ENCODE measurements around the gene PPP1R3A.

PPP1R3A gene

DNA sequence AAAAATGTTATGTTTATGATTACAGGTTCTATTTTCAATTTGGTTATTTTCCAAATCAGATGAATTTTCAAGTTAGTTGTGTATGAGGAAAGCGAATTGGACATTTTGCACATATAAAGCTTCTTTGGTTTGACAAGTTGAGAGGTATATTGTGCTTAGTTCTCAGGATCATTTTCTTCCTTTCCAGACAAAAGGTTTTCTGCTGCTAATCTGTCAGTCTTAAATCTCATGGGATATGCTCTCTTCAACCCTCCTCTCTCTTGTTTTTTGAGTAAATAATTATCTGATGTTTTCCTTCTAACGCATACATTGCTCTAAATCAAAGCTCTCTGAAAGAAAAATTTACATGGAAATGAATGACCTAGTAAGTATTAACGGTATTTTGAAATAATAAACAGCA is 77.9 kb downstream of the PPP1R3A start:
- H3K4me2 ChIP-seq (ENCODE audit: low read length) = no peak overlapping the region
- no peaks in the 10 kb centered on the region for H3F3A ChIP-seq (ENCODE audit: insufficient read depth, low read length)
- H3K36me3 ChIP-seq (ENCODE audit: insufficient read depth, low read length) = no peaks in the 10 kb centered on the region
- no peaks in the 10 kb centered on the region for H3K9me2 ChIP-seq (ENCODE audit: low read depth, low read length)
- no peak overlapping the region for H2AFZ ChIP-seq (ENCODE audit: low read length)
- H3K9ac ChIP-seq (ENCODE audit: low read length) = no peak overlapping the region
- no peaks in the 10 kb centered on the region for H3K9me3 ChIP-seq (ENCODE audit: low read length)
- H4K20me1 ChIP-seq (ENCODE audit: insufficient read depth, low read length) = no peaks in the 10 kb centered on the region
- no peaks in the 10 kb centered on the region for H3K4me1 ChIP-seq (ENCODE audit: insufficient read depth, low read length, severe bottlenecking)
- H3K27ac ChIP-seq (ENCODE audit: low read depth, low read length, poor library complexity, severe bottlenecking) = no peak overlapping the region
- H3K79me2 ChIP-seq (ENCODE audit: insufficient read depth, low read length) = no peaks in the 10 kb centered on the region
- no peak overlapping the region for H3K4me3 ChIP-seq (ENCODE audit: low read depth, low read length, poor library complexity, severe bottlenecking)
- TF ChIP-seq EZH2 (IDR thresholded peaks at IDR 0.05; ENCODE audit: borderline replicate concordance, low read length) = no peak
- TF ChIP-seq, protein P1, sequence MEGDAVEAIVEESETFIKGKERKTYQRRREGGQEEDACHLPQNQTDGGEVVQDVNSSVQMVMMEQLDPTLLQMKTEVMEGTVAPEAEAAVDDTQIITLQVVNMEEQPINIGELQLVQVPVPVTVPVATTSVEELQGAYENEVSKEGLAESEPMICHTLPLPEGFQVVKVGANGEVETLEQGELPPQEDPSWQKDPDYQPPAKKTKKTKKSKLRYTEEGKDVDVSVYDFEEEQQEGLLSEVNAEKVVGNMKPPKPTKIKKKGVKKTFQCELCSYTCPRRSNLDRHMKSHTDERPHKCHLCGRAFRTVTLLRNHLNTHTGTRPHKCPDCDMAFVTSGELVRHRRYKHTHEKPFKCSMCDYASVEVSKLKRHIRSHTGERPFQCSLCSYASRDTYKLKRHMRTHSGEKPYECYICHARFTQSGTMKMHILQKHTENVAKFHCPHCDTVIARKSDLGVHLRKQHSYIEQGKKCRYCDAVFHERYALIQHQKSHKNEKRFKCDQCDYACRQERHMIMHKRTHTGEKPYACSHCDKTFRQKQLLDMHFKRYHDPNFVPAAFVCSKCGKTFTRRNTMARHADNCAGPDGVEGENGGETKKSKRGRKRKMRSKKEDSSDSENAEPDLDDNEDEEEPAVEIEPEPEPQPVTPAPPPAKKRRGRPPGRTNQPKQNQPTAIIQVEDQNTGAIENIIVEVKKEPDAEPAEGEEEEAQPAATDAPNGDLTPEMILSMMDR (IDR thresholded peaks at IDR 0.05; ENCODE audit: low read length) = no peak
- no peaks in the 10 kb centered on the region for H3K27me3 ChIP-seq (ENCODE audit: insufficient read depth, low read length)

DNA sequence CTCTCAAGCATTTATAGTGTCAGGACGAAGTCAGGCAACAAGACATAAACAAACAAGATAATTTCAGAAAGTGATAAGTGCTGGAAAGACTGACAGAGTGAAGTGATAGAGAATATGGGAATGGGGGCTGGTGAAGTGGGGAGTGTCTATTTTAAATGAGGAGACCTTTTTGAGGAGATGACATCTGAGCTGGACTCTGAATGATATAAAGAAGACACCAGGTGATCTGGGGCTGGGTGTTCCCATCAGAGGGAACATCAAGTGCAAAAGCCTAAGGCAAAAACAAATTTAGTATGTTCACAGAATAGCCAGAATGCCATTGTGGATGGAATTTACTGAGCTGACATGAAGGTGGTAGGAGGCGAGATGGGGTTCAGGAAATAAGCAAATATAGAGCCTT is 83.4 kb downstream of the PPP1R3A start:
- H3K4me2 ChIP-seq (ENCODE audit: low read length) = no peak overlapping the region
- H3K4me3 ChIP-seq (ENCODE audit: low read depth, low read length, poor library complexity, severe bottlenecking) = no peak overlapping the region
- no peaks in the 10 kb centered on the region for H3K27me3 ChIP-seq (ENCODE audit: insufficient read depth, low read length)
- H3K79me2 ChIP-seq (ENCODE audit: insufficient read depth, low read length) = no peaks in the 10 kb centered on the region
- TF ChIP-seq, protein P1 (IDR thresholded peaks at IDR 0.05; ENCODE audit: low read length) = no peak
- TF ChIP-seq EZH2 (IDR thresholded peaks at IDR 0.05; ENCODE audit: borderline replicate concordance, low read length) = no peak
- H4K20me1 ChIP-seq (ENCODE audit: insufficient read depth, low read length) = no peaks in the 10 kb centered on the region
- no peak overlapping the region for H2AFZ ChIP-seq (ENCODE audit: low read length)
- no peak overlapping the region for H3K9ac ChIP-seq (ENCODE audit: low read length)
- no peaks in the 10 kb centered on the region for H3K36me3 ChIP-seq (ENCODE audit: insufficient read depth, low read length)
- H3K9me2 ChIP-seq (ENCODE audit: low read depth, low read length) = no peaks in the 10 kb centered on the region
- no peak overlapping the region for H3K27ac ChIP-seq (ENCODE audit: low read depth, low read length, poor library complexity, severe bottlenecking)
- H3F3A ChIP-seq (ENCODE audit: insufficient read depth, low read length) = no peaks in the 10 kb centered on the region
- H3K4me1 ChIP-seq (ENCODE audit: insufficient read depth, low read length, severe bottlenecking) = no peaks in the 10 kb centered on the region
- no peaks in the 10 kb centered on the region for H3K9me3 ChIP-seq (ENCODE audit: low read length)

DNA sequence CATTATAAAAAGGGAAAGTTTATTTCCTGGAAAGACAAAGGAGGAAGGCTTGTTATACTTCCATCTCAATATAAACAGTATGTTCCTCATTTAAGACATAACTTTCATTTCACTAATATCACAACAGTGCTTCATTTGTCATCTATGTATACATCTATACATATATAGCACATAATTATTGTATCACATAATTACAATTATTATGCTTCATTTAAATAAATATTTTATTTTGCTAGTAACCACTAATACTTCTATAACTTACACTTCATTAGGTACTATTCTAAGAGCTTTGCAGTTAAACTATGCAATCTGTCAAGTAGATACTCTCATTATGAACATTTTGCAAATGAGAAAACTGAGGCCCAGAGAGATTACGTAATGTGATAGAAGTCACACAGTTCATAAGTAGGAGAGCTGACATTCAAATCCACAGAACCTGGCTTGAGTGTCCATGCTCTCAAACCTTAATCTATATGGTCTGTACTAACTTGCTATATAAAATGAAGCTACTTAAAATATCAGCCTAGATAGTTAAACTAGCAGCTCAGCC is 86.5 kb downstream of the PPP1R3A start:
- no peaks in the 10 kb centered on the region for H4K20me1 ChIP-seq (ENCODE audit: insufficient read depth, low read length)
- H2AFZ ChIP-seq (ENCODE audit: low read length) = no peak overlapping the region
- H3K27ac ChIP-seq (ENCODE audit: low read depth, low read length, poor library complexity, severe bottlenecking) = no peak overlapping the region
- TF ChIP-seq, protein P1 (IDR thresholded peaks at IDR 0.05; ENCODE audit: low read length) = no peak
- TF ChIP-seq EZH2 (IDR thresholded peaks at IDR 0.05; ENCODE audit: borderline replicate concordance, low read length) = no peak
- no peak overlapping the region for H3K9ac ChIP-seq (ENCODE audit: low read length)
- no peaks in the 10 kb centered on the region for H3K79me2 ChIP-seq (ENCODE audit: insufficient read depth, low read length)
- H3K4me1 ChIP-seq (ENCODE audit: insufficient read depth, low read length, severe bottlenecking) = no peaks in the 10 kb centered on the region
- H3K4me3 ChIP-seq (ENCODE audit: low read depth, low read length, poor library complexity, severe bottlenecking) = no peak overlapping the region
- no peaks in the 10 kb centered on the region for H3K36me3 ChIP-seq (ENCODE audit: insufficient read depth, low read length)
- H3K9me2 ChIP-seq (ENCODE audit: low read depth, low read length) = no peaks in the 10 kb centered on the region
- H3K27me3 ChIP-seq (ENCODE audit: insufficient read depth, low read length) = no peaks in the 10 kb centered on the region
- H3K9me3 ChIP-seq (ENCODE audit: low read length) = no peaks in the 10 kb centered on the region
- no peak overlapping the region for H3K4me2 ChIP-seq (ENCODE audit: low read length)
- no peaks in the 10 kb centered on the region for H3F3A ChIP-seq (ENCODE audit: insufficient read depth, low read length)

Data from OCI-LY1 (cell line).